ENCODE results near the gene NTMT2. TPM values are rescaled to one million over a fixed set of nuclear protein-coding genes. Genes with fewer than 3 reads are reported as not detected.
"Not testable (repeated sequence)": the region's sequence is repeated elsewhere in the genome, so short reads cannot be mapped to it uniquely, and the experiment has no call there.

NTMT2 gene
- total RNA-seq, 1 donor from 2014 or later: not detected

- peak; percentile 33 for DNase-seq (ENCODE audit: low read depth)
Measured at GRCh38 chr1:170156594-170156993, 10.8 kb downstream of the NTMT2 start.

GRCh38 chr1:170157820-170158219 is 12.1 kb downstream of the NTMT2 start:
- DNase-seq (ENCODE audit: low read depth): no peak

- DNase-seq (ENCODE audit: low read depth): peak; percentile 99
Measured at GRCh38 chr1:170162459-170163246, 16.9 kb downstream of the NTMT2 start.

GRCh38 chr1:170164103-170164763 is 18.5 kb downstream of the NTMT2 start:
- no peak for DNase-seq (ENCODE audit: low read depth)

- no peak for DNase-seq (ENCODE audit: low read depth)
Measured at GRCh38 chr1:170166518-170167180, 20.9 kb downstream of the NTMT2 start.

GRCh38 chr1:170168265-170168664 is 22.5 kb downstream of the NTMT2 start:
- DNase-seq (ENCODE audit: low read depth): peak; percentile 51

GRCh38 chr1:170170513-170170912 is 24.8 kb downstream of the NTMT2 start:
- not testable (repeated sequence) for DNase-seq (ENCODE audit: low read depth)

- no peak for DNase-seq (ENCODE audit: low read depth)
Measured at GRCh38 chr1:170174395-170174794, 28.6 kb downstream of the NTMT2 start.

- DNase-seq (ENCODE audit: low read depth): no peak
Measured at GRCh38 chr1:170175041-170175440, 29.3 kb downstream of the NTMT2 start.

GRCh38 chr1:170175484-170175883 is 29.7 kb downstream of the NTMT2 start:
- no peak for DNase-seq (ENCODE audit: low read depth)

GRCh38 chr1:170176772-170177171 is 31.0 kb downstream of the NTMT2 start:
- no peak for DNase-seq (ENCODE audit: low read depth)

GRCh38 chr1:170182442-170182841 is 36.7 kb downstream of the NTMT2 start:
- DNase-seq (ENCODE audit: low read depth): no peak

GRCh38 chr1:170192546-170192945 is 46.8 kb downstream of the NTMT2 start:
- DNase-seq (ENCODE audit: low read depth): no peak

- DNase-seq (ENCODE audit: low read depth): no peak
Measured at GRCh38 chr1:170194451-170194850, 48.7 kb downstream of the NTMT2 start.

GRCh38 chr1:170196490-170197236 is 50.9 kb downstream of the NTMT2 start:
- peak; percentile 78 for DNase-seq (ENCODE audit: low read depth)

- no peak for DNase-seq (ENCODE audit: low read depth)
Measured at GRCh38 chr1:170198090-170198489, 52.3 kb downstream of the NTMT2 start.

- DNase-seq (ENCODE audit: low read depth): no peak
Measured at GRCh38 chr1:170198584-170198983, 52.8 kb downstream of the NTMT2 start.

- no peak for DNase-seq (ENCODE audit: low read depth)
Measured at GRCh38 chr1:170200161-170200560, 54.4 kb downstream of the NTMT2 start.

GRCh38 chr1:170200621-170201397 is 55.0 kb downstream of the NTMT2 start:
- peak; percentile 51 for DNase-seq (ENCODE audit: low read depth)

- DNase-seq (ENCODE audit: low read depth): no peak
Measured at GRCh38 chr1:170203693-170204092, 57.9 kb downstream of the NTMT2 start.

GRCh38 chr1:170204121-170204520 is 58.4 kb downstream of the NTMT2 start:
- no peak for DNase-seq (ENCODE audit: low read depth)
